Naive thymus-derived CD8-positive, alpha-beta T cell (primary cell): ENCODE data around the gene REPS2. TPM values are rescaled to one million over a fixed set of nuclear protein-coding genes. Genes with fewer than 3 reads are reported as not detected.
"Not testable (repeated sequence)": the region's sequence is repeated elsewhere in the genome, so short reads cannot be mapped to it uniquely, and the experiment has no call there.

ENCODE experiments used
- ATAC-seq, 2 donors: fragments of 150-1000 bp; cut with Tn5 transposase in 1 of 2; sonication (Bioruptor Pico), chemical (Tn5 transposase) in 1 of 2; 1 replicate in 1 of 2; 2 replicates in 1 of 2; pipeline ENCODE4 v1.10.0; 2021; ENCODE audit warnings: mild to moderate bottlenecking in 2 of 2, moderate library complexity in 2 of 2
- POLR2A ChIA-PET: fragments of 350-600 bp; sonication (Branson Sonifier 250); formaldehyde crosslinking; loops from one replicate; lab custom pipeline; 2021; ENCODE audit warnings: antibody characterized with exemption; lab: Charles Lee
- DNase-seq, 10 donors: peaks; one replicate each; pipeline versions ENCODE4 v3.0.0 to v3.0.0-alpha.2; 2020 to 2022
- H3K27ac Mint-ChIP-seq, 10 donors: one replicate each; pipeline ENCODE4 v1.8.0; 2020 to 2022; ENCODE audit warnings: mild to moderate bottlenecking in 10 of 10, mixed read lengths in 10 of 10, moderate library complexity in 4 of 10, inconsistent platforms in 1 of 10
- H3K27me3 Mint-ChIP-seq, 5 donors: one replicate each; pipeline ENCODE4 v1.8.0; 2021 to 2022; ENCODE audit warnings: mixed read lengths in 5 of 5
- H3K36me3 Mint-ChIP-seq, 3 donors: one replicate each; pipeline ENCODE4 v1.8.0; 2020 to 2022; ENCODE audit warnings: mixed read lengths in 3 of 3, mild to moderate bottlenecking in 2 of 3, inconsistent platforms in 1 of 3
- H3K4me1 Mint-ChIP-seq, 4 donors: one replicate each; pipeline ENCODE4 v1.8.0; 2021 to 2022; ENCODE audit warnings: mixed read lengths in 4 of 4
- H3K4me3 Mint-ChIP-seq, 10 donors: one replicate each; pipeline ENCODE4 v1.8.0; 2020 to 2022; ENCODE audit warnings: mild to moderate bottlenecking in 10 of 10, mixed read lengths in 10 of 10, moderate library complexity in 6 of 10, inconsistent platforms in 1 of 10
- H3K9me3 Mint-ChIP-seq, 9 donors: one replicate each; pipeline ENCODE4 v1.8.0; 2020 to 2022; ENCODE audit warnings: mixed read lengths in 9 of 9, mild to moderate bottlenecking in 3 of 9, inconsistent platforms in 1 of 9, moderate library complexity in 1 of 9
- polyA plus RNA-seq, 3 donors: library from polyadenylated mRNA; unstranded; fragments of 300-500 nt; fragmentation: Illumina TruSeq; gene quantifications; one replicate each; pipeline ENCODE4 v1.2.3, GENCODE V29; 2021
- total RNA-seq, 8 experiments: library from RNA in 2 of 8; stranded (reverse) in 2 of 8; gene quantifications; one replicate each; pipeline ENCODE4 v1.2.3 and lab custom pipeline; 2021 to 2026

Gene REPS2
- total and polyA plus RNA-seq, 5 experiments from 2014 or later = 0.31 to 0.62 (median 0.41) TPM; not detected in 2

DNA sequence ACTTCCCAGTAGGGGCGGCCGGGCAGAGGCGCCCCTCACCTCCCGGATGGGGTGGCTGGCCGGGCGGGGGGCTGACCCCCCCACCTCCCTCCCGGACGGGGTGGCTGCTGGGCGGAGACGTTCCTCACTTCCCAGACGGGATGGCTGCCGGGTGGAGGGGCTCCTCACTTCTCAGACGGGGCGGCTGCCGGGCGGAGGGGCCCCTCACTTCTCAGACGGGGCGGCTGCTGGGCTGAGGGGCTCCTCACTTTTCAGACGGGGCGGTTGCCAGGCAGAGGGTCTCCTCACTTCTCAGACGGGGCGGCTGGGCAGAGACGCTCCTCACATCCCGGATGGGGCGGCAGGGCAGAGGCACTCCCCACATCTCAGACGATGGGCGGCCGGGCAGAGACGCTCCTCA is 22.3 kb downstream of the REPS2 start:
- H3K4me1 Mint-ChIP-seq, ATAC-seq, DNase-seq, H3K4me3 Mint-ChIP-seq, H3K27ac Mint-ChIP-seq, H3K27me3 Mint-ChIP-seq, H3K36me3 Mint-ChIP-seq, H3K9me3 Mint-ChIP-seq, POLR2A ChIA-PET: not testable (repeated sequence)

DNA sequence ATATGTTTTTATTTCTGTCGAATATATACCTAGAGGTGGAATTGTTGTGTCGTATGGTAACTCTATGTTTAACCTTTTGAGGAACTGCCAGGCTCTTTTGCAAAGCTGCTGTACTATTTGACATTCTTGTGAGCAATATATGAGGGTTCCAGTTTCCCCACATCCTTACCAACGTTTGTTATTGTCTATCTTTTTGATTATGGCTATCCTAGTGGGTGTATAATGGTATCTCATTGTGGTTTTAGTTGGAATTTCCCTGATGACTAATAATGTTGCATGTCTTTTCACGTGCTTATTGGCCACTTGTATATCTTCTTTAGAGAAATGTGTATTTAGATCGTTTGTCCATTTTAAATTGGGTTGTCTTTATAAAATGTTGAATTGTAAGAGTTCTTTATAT is 24.5 kb downstream of the REPS2 start:
- ATAC-seq (no peak), DNase-seq (no peak)
- H3K27ac Mint-ChIP-seq = no peak overlapping the region
- POLR2A ChIA-PET = no interaction called here
- no peak overlapping the region for H3K4me3 Mint-ChIP-seq
- no peaks in the 10 kb centered on the region for H3K36me3 Mint-ChIP-seq
- H3K4me1 Mint-ChIP-seq = peaks cover 0 to 3% (median 0%) of the 10 kb centered on the region in 4 donors
- H3K9me3 Mint-ChIP-seq = peaks cover 0 to 10% (median 0%) of the 10 kb centered on the region in 9 donors
- peaks cover 0 to 7% (median 4%) of the 10 kb centered on the region in 5 donors for H3K27me3 Mint-ChIP-seq

DNA sequence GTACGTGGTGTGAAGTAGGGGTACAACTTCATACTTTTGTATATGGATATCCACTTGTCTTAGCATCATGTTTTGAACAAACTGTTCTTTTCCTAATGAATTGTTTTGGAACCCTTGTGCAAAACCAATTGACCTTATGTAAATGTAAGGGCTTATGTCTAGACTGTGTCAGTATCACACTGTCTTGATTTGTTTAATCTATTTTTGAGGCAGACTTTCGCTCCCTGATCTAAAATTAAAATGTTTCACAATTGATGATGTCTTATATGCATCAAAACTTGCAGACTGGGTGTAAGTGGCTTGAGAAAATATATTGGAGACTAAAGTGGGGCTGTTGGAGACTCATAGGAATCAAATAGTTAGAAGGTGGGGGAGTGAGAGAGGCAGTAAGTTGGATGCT is 25.2 kb downstream of the REPS2 start:
- no peak for DNase-seq
- no peak overlapping the region for H3K27ac Mint-ChIP-seq
- peaks cover 0 to 10% (median 0%) of the 10 kb centered on the region in 9 donors for H3K9me3 Mint-ChIP-seq
- peaks cover 0 to 3% (median 0%) of the 10 kb centered on the region in 4 donors for H3K4me1 Mint-ChIP-seq
- H3K27me3 Mint-ChIP-seq = peaks cover 0 to 7% (median 4%) of the 10 kb centered on the region in 5 donors
- no peaks in the 10 kb centered on the region for H3K36me3 Mint-ChIP-seq
- no peak overlapping the region for H3K4me3 Mint-ChIP-seq
- ATAC-seq = no peak
- POLR2A ChIA-PET = no interaction called here

DNA sequence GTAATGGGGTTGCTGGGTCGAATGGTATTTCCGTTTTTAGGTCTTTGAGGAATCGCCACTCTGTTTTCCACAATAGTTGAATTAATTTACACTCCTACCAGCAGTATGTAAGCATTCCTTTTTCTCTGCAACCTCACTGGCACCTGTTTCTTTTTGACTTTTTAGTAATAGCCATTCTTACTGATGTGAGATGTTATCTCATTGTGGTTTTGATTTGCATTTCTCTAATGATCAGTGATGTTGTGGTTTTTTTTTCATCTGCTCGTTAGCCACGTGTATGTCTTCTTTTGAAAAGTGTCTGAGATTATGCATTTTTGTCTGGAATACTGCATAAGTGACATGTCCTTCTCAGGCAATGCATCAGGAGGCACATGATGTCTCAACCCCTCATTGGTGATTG is 28.8 kb downstream of the REPS2 start:
- Mint-ChIP-seq H3K9me3 (peaks cover 0 to 10% (median 0%) of the 10 kb centered on the region in 9 donors), H3K4me1 (peaks cover 0 to 3% (median 0%) of the 10 kb centered on the region in 4 donors), H3K27me3 (peaks cover 0 to 7% (median 4%) of the 10 kb centered on the region in 5 donors), H3K27ac (no peak overlapping the region), H3K36me3 (peaks cover 0 to 4% (median 0%) of the 10 kb centered on the region in 3 donors), H3K4me3 (no peak overlapping the region)
- ATAC-seq (no peak), DNase-seq (no peak)
- POLR2A ChIA-PET = no interaction called here

DNA sequence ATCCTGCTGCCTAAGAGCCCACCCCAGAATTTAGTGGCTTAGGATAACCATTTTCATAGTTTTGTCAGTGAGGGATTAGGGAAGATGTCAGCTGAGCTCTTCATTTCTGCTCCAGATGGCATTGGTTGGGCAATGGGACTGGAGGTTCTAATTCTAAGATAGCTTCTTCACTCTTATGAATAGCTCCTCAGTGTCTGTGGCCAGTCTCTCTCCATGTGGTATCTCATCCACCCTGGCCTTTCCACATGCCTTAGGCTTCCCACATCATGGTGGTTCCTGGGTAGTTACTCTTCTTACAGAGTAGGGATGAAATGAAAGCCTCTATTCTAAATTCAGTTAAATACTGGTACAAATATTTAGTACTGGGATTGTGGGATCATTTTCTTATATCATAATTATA is 31.3 kb downstream of the REPS2 start:
- ATAC-seq = no peak
- Mint-ChIP-seq H3K4me1 (peaks cover 0 to 3% (median 0%) of the 10 kb centered on the region in 4 donors), H3K9me3 (peaks cover 0 to 4% (median 0%) of the 10 kb centered on the region in 9 donors), H3K27me3 (peaks cover 0 to 6% (median 4%) of the 10 kb centered on the region in 5 donors), H3K4me3 (no peak overlapping the region), H3K36me3 (peaks cover 0 to 10% (median 0%) of the 10 kb centered on the region in 3 donors), H3K27ac (no peak overlapping the region)
- POLR2A ChIA-PET = no interaction called here
- DNase-seq = no peak

DNA sequence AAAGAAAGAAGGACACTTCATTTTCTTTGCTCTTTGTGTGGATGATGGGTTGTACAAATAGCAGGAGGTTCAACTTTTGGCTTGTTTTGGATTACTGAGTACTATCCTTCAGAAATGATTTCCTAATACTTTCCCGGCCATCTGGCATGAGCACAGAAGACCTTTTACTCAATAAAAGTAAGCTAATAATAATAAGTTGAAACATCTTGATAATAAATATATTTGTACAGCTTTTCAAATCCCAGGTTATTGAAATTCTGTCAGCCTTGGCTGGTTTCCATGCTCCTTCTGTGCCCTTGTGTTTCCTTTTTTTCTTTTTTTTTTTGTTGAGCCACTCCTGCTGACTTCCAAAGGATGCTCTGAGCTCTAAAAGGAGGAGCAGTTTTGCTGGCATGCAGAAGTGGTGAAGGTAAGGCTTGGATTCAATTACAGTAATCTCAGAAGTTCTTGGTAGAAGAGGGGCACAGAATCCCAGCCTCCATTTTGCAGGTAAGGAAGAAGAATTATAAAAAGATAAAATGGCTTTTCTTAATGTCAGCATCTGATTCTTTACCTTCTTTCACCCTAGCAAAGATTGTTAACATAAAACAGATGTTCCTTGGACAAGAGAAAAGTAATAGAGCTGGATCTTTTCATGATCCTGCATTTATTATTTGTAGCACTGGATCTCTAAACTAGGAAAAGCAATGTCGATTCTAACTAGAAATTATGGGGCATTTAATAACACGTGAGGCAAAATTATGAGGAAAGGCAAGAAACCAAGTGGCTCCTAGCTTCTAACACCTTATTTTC is 31.9 kb downstream of the REPS2 start:
- H3K9me3 Mint-ChIP-seq = peaks cover 0 to 4% (median 0%) of the 10 kb centered on the region in 9 donors
- DNase-seq (no peak), ATAC-seq (no peak)
- no peak overlapping the region for H3K27ac Mint-ChIP-seq
- H3K27me3 Mint-ChIP-seq = peaks cover 0 to 6% (median 0%) of the 10 kb centered on the region in 5 donors
- H3K4me3 Mint-ChIP-seq = no peak overlapping the region
- peaks cover 0 to 10% (median 0%) of the 10 kb centered on the region in 3 donors for H3K36me3 Mint-ChIP-seq
- H3K4me1 Mint-ChIP-seq = peaks cover 0 to 3% (median 0%) of the 10 kb centered on the region in 4 donors
- POLR2A ChIA-PET = no interaction called here

DNA sequence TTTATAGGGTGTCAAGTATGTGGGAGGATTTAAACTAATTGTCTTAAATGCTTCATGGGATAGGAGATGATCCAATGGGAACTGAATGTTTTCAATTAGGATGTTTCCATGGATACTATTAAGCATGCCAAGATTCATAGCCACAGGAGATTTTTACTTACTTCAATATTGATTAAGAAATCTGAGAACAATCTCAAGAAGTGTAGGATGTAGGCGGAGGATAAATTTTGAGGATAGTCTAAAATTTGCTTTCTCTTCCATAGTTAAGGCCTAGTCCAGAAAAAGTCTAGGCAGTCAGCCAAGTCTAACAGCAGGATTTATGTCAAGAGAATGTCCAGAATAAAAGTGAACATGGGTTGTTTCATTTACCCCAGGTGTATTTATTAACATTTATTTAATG is 32.8 kb downstream of the REPS2 start:
- Mint-ChIP-seq H3K27ac (no peak overlapping the region), H3K27me3 (peaks cover 0 to 6% (median 0%) of the 10 kb centered on the region in 5 donors), H3K4me1 (peaks cover 0 to 3% (median 0%) of the 10 kb centered on the region in 4 donors), H3K9me3 (peaks cover 0 to 11% (median 0%) of the 10 kb centered on the region in 9 donors), H3K36me3 (peaks cover 0 to 10% (median 0%) of the 10 kb centered on the region in 3 donors), H3K4me3 (no peak overlapping the region)
- ATAC-seq (no peak), DNase-seq (no peak)
- POLR2A ChIA-PET = no interaction called here

DNA sequence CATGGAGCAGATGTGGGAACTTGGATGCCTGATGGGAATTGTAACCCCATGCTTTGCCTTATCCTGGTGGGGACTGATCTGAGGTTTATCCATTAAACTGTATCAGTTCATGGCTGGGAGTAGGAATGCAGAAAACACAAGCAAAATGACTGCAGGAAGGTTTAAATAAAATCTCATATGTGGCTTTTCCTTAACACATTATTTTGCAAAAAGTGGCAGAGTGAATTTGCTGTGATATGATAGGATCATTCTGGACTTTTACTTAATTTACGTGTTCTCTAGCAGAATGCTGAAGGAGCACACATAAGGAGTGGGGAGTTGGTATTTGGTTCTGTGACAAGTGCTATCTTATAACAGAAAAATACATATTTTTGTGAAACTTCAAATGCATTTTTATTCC is 34.8 kb downstream of the REPS2 start:
- no peak overlapping the region for H3K4me3 Mint-ChIP-seq
- ATAC-seq = no peak
- H3K9me3 Mint-ChIP-seq = peaks cover 0 to 7% (median 0%) of the 10 kb centered on the region in 9 donors
- peaks cover 0 to 10% (median 0%) of the 10 kb centered on the region in 3 donors for H3K36me3 Mint-ChIP-seq
- POLR2A ChIA-PET = no interaction called here
- no peaks in the 10 kb centered on the region for H3K4me1 Mint-ChIP-seq
- no peak overlapping the region for H3K27ac Mint-ChIP-seq
- DNase-seq = no peak
- no peaks in the 10 kb centered on the region for H3K27me3 Mint-ChIP-seq

DNA sequence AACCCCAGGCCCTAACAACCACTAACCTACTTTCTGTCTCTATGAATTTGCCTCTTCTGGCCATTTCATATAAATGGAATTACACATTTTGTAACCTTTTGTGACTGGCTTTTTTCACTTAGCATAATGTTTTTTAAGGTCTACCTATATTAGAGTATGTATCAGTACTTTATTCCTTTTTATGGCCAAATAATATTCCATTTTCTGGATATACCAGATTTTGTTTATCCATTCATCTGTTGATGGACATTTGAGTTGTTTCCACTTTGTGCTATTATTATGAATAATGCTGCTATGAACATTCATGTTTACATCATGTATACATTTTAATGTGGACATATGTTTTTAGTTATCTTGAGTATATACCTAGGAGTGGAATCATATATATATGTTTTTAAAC is 35.5 kb downstream of the REPS2 start:
- ATAC-seq (no peak), DNase-seq (no peak)
- Mint-ChIP-seq H3K4me3 (no peak overlapping the region), H3K4me1 (no peaks in the 10 kb centered on the region), H3K27me3 (no peaks in the 10 kb centered on the region), H3K36me3 (peaks cover 0 to 10% (median 0%) of the 10 kb centered on the region in 3 donors), H3K27ac (peak overlapping the region in 1 of 10 donors; percentile 6), H3K9me3 (peaks cover 0 to 7% (median 0%) of the 10 kb centered on the region in 9 donors)
- POLR2A ChIA-PET = no interaction called here

DNA sequence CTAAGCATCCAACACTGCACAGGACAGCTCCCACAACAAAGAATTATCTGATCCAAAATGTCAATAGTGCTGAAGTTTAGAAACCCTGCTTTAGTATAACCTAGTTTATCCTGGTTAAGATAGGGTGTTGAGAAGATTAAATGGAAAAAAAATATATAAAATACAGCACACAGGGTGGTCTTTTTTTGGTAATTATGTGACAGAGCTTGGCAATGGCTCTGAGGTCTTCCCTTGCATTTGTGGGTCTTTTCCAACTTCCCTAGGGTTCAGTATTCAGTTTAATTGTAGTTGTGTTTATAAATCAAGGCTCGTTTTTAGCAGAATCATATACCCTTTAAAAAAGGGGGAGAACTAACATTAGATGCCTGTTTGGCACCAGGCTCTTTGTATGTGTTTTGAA is 36.6 kb downstream of the REPS2 start:
- DNase-seq = no peak
- Mint-ChIP-seq H3K36me3 (peaks cover 0 to 10% (median under 1%) of the 10 kb centered on the region in 3 donors), H3K27ac (no peak overlapping the region), H3K4me3 (no peak overlapping the region), H3K27me3 (no peaks in the 10 kb centered on the region), H3K4me1 (no peaks in the 10 kb centered on the region), H3K9me3 (peaks cover 0 to 12% (median 0%) of the 10 kb centered on the region in 9 donors)
- POLR2A ChIA-PET = no interaction called here
- no peak for ATAC-seq

DNA sequence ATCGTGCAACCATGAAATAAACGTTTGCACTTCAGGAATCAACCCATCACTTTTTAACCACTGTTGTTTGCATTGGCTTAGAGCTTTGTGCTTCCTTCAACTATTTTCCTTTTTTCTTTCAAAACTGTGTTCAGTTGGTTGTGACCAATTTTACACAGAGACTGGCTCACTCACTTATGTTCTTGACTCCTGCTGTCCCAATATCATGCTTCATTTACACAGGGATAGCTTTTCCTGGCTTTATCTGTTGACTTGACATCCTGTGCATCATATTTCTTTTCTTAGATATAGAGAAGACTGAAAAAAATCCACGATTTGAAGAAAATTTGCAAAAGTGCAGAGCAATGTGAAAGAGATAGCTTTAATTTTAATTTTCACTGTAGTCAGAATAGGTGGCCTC is 38.8 kb downstream of the REPS2 start:
- POLR2A ChIA-PET = no interaction called here
- DNase-seq (no peak), ATAC-seq (no peak)
- peaks cover 0 to 6% (median 3%) of the 10 kb centered on the region in 5 donors for H3K27me3 Mint-ChIP-seq
- H3K27ac Mint-ChIP-seq = no peak overlapping the region
- peaks cover 0 to 15% (median 0%) of the 10 kb centered on the region in 9 donors for H3K9me3 Mint-ChIP-seq
- peaks cover 0 to 5% (median 2%) of the 10 kb centered on the region in 3 donors for H3K36me3 Mint-ChIP-seq
- no peaks in the 10 kb centered on the region for H3K4me1 Mint-ChIP-seq
- no peak overlapping the region for H3K4me3 Mint-ChIP-seq

DNA sequence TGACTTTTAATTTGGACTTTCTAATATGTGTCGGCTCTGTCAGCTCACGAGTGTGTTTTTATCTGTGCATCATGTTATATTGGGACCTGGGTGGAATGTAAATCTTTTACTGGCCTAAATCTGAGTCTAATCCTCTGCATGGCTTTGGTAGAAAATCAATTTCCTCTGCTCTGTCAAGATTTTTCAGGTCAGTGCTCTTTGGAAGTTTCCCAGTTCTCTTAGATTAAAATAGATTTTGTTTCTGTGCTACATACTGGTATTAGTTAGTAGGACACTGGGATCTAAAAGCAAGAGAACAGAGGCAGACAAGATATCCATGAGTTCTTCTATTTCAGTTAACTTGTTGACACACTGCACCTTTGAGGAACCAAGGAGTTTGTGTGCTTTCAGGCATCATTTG is 39.7 kb downstream of the REPS2 start:
- ATAC-seq (no peak), DNase-seq (no peak)
- no peak overlapping the region for H3K4me3 Mint-ChIP-seq
- H3K4me1 Mint-ChIP-seq = no peaks in the 10 kb centered on the region
- peaks cover 0 to 15% (median 0%) of the 10 kb centered on the region in 9 donors for H3K9me3 Mint-ChIP-seq
- POLR2A ChIA-PET = no interaction called here
- peaks cover 0 to 6% (median 3%) of the 10 kb centered on the region in 5 donors for H3K27me3 Mint-ChIP-seq
- no peak overlapping the region for H3K27ac Mint-ChIP-seq
- peaks cover 0 to 5% (median 2%) of the 10 kb centered on the region in 3 donors for H3K36me3 Mint-ChIP-seq

DNA sequence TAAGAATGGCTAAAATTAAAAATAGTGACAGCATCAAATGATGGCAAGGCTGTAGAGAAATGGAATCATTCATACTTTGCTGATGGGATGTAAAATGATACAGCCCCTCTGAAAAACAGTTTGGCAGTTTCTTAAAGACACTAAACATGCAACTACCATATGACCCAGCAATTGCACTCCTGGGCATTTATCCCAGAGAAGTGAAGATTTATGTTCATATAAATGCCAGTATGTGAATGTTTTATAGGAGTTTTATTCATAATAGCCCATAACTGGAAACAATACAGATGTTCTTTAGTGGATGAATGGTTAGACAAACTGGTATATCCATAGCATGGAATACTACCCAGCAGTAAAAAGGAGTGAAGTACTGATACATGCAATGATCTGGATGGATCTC is 43.3 kb downstream of the REPS2 start:
- peak overlapping the region in 1 of 10 donors; percentile 11 for H3K27ac Mint-ChIP-seq
- H3K4me3 Mint-ChIP-seq = no peak overlapping the region
- DNase-seq (no peak), ATAC-seq (no peak)
- H3K9me3 Mint-ChIP-seq = peaks cover 0 to 8% (median 0%) of the 10 kb centered on the region in 9 donors
- peaks cover 0 to 2% (median 0%) of the 10 kb centered on the region in 3 donors for H3K36me3 Mint-ChIP-seq
- no peaks in the 10 kb centered on the region for H3K4me1 Mint-ChIP-seq
- POLR2A ChIA-PET = no interaction called here
- H3K27me3 Mint-ChIP-seq = peaks cover 0 to 6% (median 3%) of the 10 kb centered on the region in 5 donors
